GM10248 (cell line): ENCODE measurements around the gene MSI2.

ENCODE experiments used
- CTCF ChIA-PET: fragments of 300-600 bp; sonication (Branson Sonifier 250); formaldehyde crosslinking; extraction: SDS; loops from one replicate; lab custom pipeline; 2021; ENCODE audit warnings: antibody characterized with exemption; lab: Yijun Ruan, JAX
- POLR2A ChIA-PET: fragments of 350-650 bp; sonication (Branson Sonifier 250); formaldehyde crosslinking; extraction: SDS; loops from one replicate; lab custom pipeline; 2020; ENCODE audit warnings: antibody characterized with exemption; lab: Yijun Ruan, JAX
- DNase-seq: peaks from one replicate; pipeline ENCODE4 v3.0.0; 2012; ENCODE audit errors: extremely low spot score
- CTCF ChIP-seq: IDR thresholded peaks from 2 replicates; pipeline ENCODE4 v1.5.1; 2012; ENCODE audit warnings: mild to moderate bottlenecking, low read depth; ENCODE audit errors: extremely low read depth, missing control alignments, control extremely low read depth

The MSI2 gene

GRCh38 chr17:57277923-57278604 lies 21.7 kb downstream of the MSI2 start:
- CTCF ChIA-PET: interaction anchor here (0.8 to 3.2 kb wide), 7 partner anchors 9 to 394 kb away, joined by 3 to 17 read pairs (median 4); no protein-coding TSS in a partner anchor
- no peak for DNase-seq
- POLR2A ChIA-PET: no interaction called here
- TF ChIP-seq CTCF: no peak

GRCh38 chr17:57278740-57279387 lies 22.5 kb downstream of the MSI2 start:
- ChIA-PET POLR2A (no interaction called here), CTCF (interaction anchor here (1.1 to 3.2 kb wide), 6 partner anchors 8 to 162 kb away, joined by 3 to 17 read pairs (median 4); no protein-coding TSS in a partner anchor)
- no peak for TF ChIP-seq CTCF
- no peak for DNase-seq

GRCh38 chr17:57279432-57279831 lies 23.1 kb downstream of the MSI2 start:
- ChIA-PET CTCF (interaction anchor here (1.1 to 3.2 kb wide), 5 partner anchors 9 to 161 kb away, joined by 3 to 17 read pairs (median 4); no protein-coding TSS in a partner anchor), POLR2A (no interaction called here)
- no peak for DNase-seq
- TF ChIP-seq CTCF: no peak

- POLR2A ChIA-PET: interaction anchor here (0.6 kb wide), 1 partner anchor 159 kb away, joined by 7 read pairs; no protein-coding TSS in a partner anchor
- CTCF ChIA-PET: interaction anchor here (2.0 to 2.3 kb wide), 2 partner anchors 10 to 39 kb away, joined by 8 to 12 read pairs; no protein-coding TSS in a partner anchor
- no peak for TF ChIP-seq CTCF
Measured at GRCh38 chr17:57281887-57282286, 25.6 kb downstream of the MSI2 start.

GRCh38 chr17:57282296-57282695 lies 26.0 kb downstream of the MSI2 start:
- no peak for DNase-seq
- POLR2A ChIA-PET: interaction anchor here (0.6 to 0.7 kb wide), 2 partner anchors 16 to 159 kb away, joined by 3 to 7 read pairs; no protein-coding TSS in a partner anchor
- CTCF ChIA-PET: interaction anchor here (2.0 to 2.3 kb wide), 2 partner anchors 10 to 39 kb away, joined by 8 to 12 read pairs; no protein-coding TSS in a partner anchor
- TF ChIP-seq CTCF: no peak

More at GRCh38 chr17:57281887-57282286, 25.6 kb downstream of the MSI2 start:
- DNase-seq: no peak
